Subcutaneous abdominal adipose tissue (tissue), 5 donors: Measurements from ENCODE around the gene ENO3.

Source experiments
- H3K27ac ChIP-seq: one replicate; pipeline ENCODE4 v1.7.0; 2013; ENCODE audit warnings: low read depth, mild to moderate bottlenecking, inconsistent platforms, low read length, moderate library complexity
- H3K27me3 ChIP-seq, 5 donors: one replicate each; pipeline ENCODE4 v1.7.0; 2013; ENCODE audit warnings: low read length in 5 of 5, inconsistent platforms in 1 of 5; ENCODE audit not compliant: control insufficient read depth in 5 of 5, insufficient read depth in 4 of 5
- H3K36me3 ChIP-seq, 5 donors: one replicate each; pipeline ENCODE4 v1.7.0; 2013; ENCODE audit warnings: low read length in 5 of 5; ENCODE audit not compliant: control insufficient read depth in 5 of 5, insufficient read depth in 5 of 5
- H3K4me1 ChIP-seq, 5 donors: one replicate each; pipeline ENCODE4 v1.7.0; 2013; ENCODE audit warnings: low read length in 5 of 5, mild to moderate bottlenecking in 3 of 5, moderate library complexity in 1 of 5; ENCODE audit not compliant: control insufficient read depth in 5 of 5, insufficient read depth in 5 of 5
- H3K4me3 ChIP-seq, 5 donors: one replicate each; pipeline ENCODE4 v1.7.0; 2013; ENCODE audit warnings: low read length in 5 of 5, low read depth in 1 of 5
- H3K9ac ChIP-seq, 5 donors: one replicate each; pipeline ENCODE4 v1.7.0; 2013; ENCODE audit warnings: low read length in 5 of 5, mild to moderate bottlenecking in 4 of 5, moderate library complexity in 3 of 5
- H3K9me3 ChIP-seq, 5 donors: one replicate each; pipeline ENCODE4 v1.7.0; 2013; ENCODE audit warnings: low read length in 5 of 5; ENCODE audit not compliant: control insufficient read depth in 5 of 5
- donor health status: healthy.
- donor health status: healthy.
- donor health status: healthy.
- donor health status: healthy.
- donor health status: healthy.

ENO3 gene

GRCh38 chr17:4970273-4970672 is 19.4 kb downstream of the ENO3 start:
- Histone ChIP-seq H3K36me3 (peaks cover 0 to 64% (median 45%) of the 10 kb centered on the region in 5 donors), H3K4me1 (peaks cover 8 to 52% (median 41%) of the 10 kb centered on the region in 5 donors), H3K4me3 (no peak overlapping the region), H3K9ac (peak overlapping the region in 2 of 5 donors; percentile 9 to 59), H3K9me3 (no peaks in the 10 kb centered on the region), H3K27ac (peak overlapping the region; percentile 93), H3K27me3 (no peaks in the 10 kb centered on the region)

GRCh38 chr17:4971826-4972225 is 20.9 kb downstream of the ENO3 start:
- Histone ChIP-seq H3K27me3 (no peaks in the 10 kb centered on the region), H3K9ac (peak overlapping the region in 2 of 5 donors; percentile 5 to 11), H3K36me3 (peaks cover 0 to 75% (median 50%) of the 10 kb centered on the region in 5 donors), H3K9me3 (no peaks in the 10 kb centered on the region), H3K27ac (no peak overlapping the region), H3K4me3 (no peak overlapping the region), H3K4me1 (peaks cover 5 to 42% (median 28%) of the 10 kb centered on the region in 5 donors)

- Histone ChIP-seq H3K9me3 (no peaks in the 10 kb centered on the region), H3K27me3 (no peaks in the 10 kb centered on the region), H3K4me3 (no peak overlapping the region), H3K36me3 (peaks cover 0 to 80% (median 55%) of the 10 kb centered on the region in 5 donors), H3K27ac (no peak overlapping the region), H3K4me1 (peaks cover 2 to 41% (median 26%) of the 10 kb centered on the region in 5 donors), H3K9ac (peak overlapping the region in 2 of 5 donors; percentile 11 to 30)
These were observed 21.4 kb downstream of the ENO3 start for GRCh38 chr17:4972322-4972721.

- peak overlapping the region in 2 of 5 donors; percentile 7 to 47 for H3K9ac ChIP-seq
- no peak overlapping the region for H3K4me3 ChIP-seq
- H3K36me3 ChIP-seq: peaks cover 2 to 84% (median 60%) of the 10 kb centered on the region in 5 donors
- H3K9me3 ChIP-seq: no peaks in the 10 kb centered on the region
- H3K27ac ChIP-seq: no peak overlapping the region
- peaks cover 2 to 41% (median 26%) of the 10 kb centered on the region in 5 donors for H3K4me1 ChIP-seq
- H3K27me3 ChIP-seq: no peaks in the 10 kb centered on the region
These were observed 21.8 kb downstream of the ENO3 start for GRCh38 chr17:4972752-4973151.

GRCh38 chr17:4973256-4974114 is 22.6 kb downstream of the ENO3 start:
- H3K27ac ChIP-seq: no peak overlapping the region
- H3K36me3 ChIP-seq: peaks cover 5 to 91% (median 67%) of the 10 kb centered on the region in 5 donors
- H3K4me3 ChIP-seq: no peak overlapping the region
- no peaks in the 10 kb centered on the region for H3K9me3 ChIP-seq
- H3K9ac ChIP-seq: peak overlapping the region in 2 of 5 donors; percentile 7 to 47
- peaks cover 0 to 40% (median 20%) of the 10 kb centered on the region in 5 donors for H3K4me1 ChIP-seq
- H3K27me3 ChIP-seq: no peaks in the 10 kb centered on the region

- H3K9me3 ChIP-seq: no peaks in the 10 kb centered on the region
- H3K27me3 ChIP-seq: no peaks in the 10 kb centered on the region
- peaks cover 5 to 91% (median 73%) of the 10 kb centered on the region in 5 donors for H3K36me3 ChIP-seq
- H3K4me1 ChIP-seq: peaks cover 0 to 38% (median 13%) of the 10 kb centered on the region in 5 donors
- H3K27ac ChIP-seq: no peak overlapping the region
- peak overlapping the region in 2 of 5 donors; percentile 8 to 26 for H3K9ac ChIP-seq
- no peak overlapping the region for H3K4me3 ChIP-seq
These were observed 23.3 kb downstream of the ENO3 start for GRCh38 chr17:4974115-4974670.

- Histone ChIP-seq H3K27me3 (no peaks in the 10 kb centered on the region), H3K9me3 (no peaks in the 10 kb centered on the region), H3K4me3 (no peak overlapping the region), H3K9ac (peak overlapping the region in 1 of 5 donors; percentile 15), H3K27ac (no peak overlapping the region), H3K36me3 (peaks cover 5 to 75% (median 67%) of the 10 kb centered on the region in 5 donors), H3K4me1 (peaks cover 2 to 30% (median 19%) of the 10 kb centered on the region in 5 donors)
These were observed 27.8 kb downstream of the ENO3 start for GRCh38 chr17:4978726-4979125.

- Histone ChIP-seq H3K4me3 (peak overlapping the region in 1 of 5 donors; percentile 20), H3K36me3 (peaks cover 5 to 65% (median 51%) of the 10 kb centered on the region in 5 donors), H3K27ac (no peak overlapping the region), H3K27me3 (no peaks in the 10 kb centered on the region), H3K4me1 (peaks cover 2 to 29% (median 20%) of the 10 kb centered on the region in 5 donors), H3K9me3 (no peaks in the 10 kb centered on the region), H3K9ac (no peak overlapping the region)
These were observed 29.8 kb downstream of the ENO3 start for GRCh38 chr17:4980644-4981216.

GRCh38 chr17:4982305-4982704 is 31.4 kb downstream of the ENO3 start:
- Histone ChIP-seq H3K27me3 (no peaks in the 10 kb centered on the region), H3K36me3 (peaks cover 5 to 54% (median 44%) of the 10 kb centered on the region in 5 donors), H3K4me1 (peaks cover 4 to 43% (median 34%) of the 10 kb centered on the region in 5 donors), H3K27ac (no peak overlapping the region), H3K9ac (no peak overlapping the region), H3K4me3 (no peak overlapping the region), H3K9me3 (no peaks in the 10 kb centered on the region)
